Activated naive CD4-positive, alpha-beta T cell (primary cell): Measurements from ENCODE around the gene ZBTB8A.
"Not testable (repeated sequence)": the region's sequence is repeated elsewhere in the genome, so short reads cannot be mapped to it uniquely, and the experiment has no call there.

Experiments
- DNase-seq, 4 experiments: peaks; one replicate each; lab custom pipeline; 2025; lab: John Stamatoyannopoulos, UW

ZBTB8A gene

GRCh38 chr1:32538887-32539583, at the start of gene ZBTB8A:
ZBTB8A (plus strand) TSS chr1:32539427; CDS start chr1:32592932, 53,505 bp downstream.
- no peak for DNase-seq

GRCh38 chr1:32489774-32490454, 49.3 kb upstream of the ZBTB8A start:
- no peak for DNase-seq

GRCh38 chr1:32491386-32491785, 47.8 kb upstream of the ZBTB8A start:
- no peak for DNase-seq

- no peak for DNase-seq
Observed at GRCh38 chr1:32494196-32494595, 45.0 kb upstream of the ZBTB8A start.

GRCh38 chr1:32494711-32495337, 44.4 kb upstream of the ZBTB8A start:
- DNase-seq, result no peak

GRCh38 chr1:32496127-32496526, 43.1 kb upstream of the ZBTB8A start:
- DNase-seq, result no peak

GRCh38 chr1:32498751-32499150, 40.5 kb upstream of the ZBTB8A start:
- no peak for DNase-seq

- DNase-seq, result peak in 1 of 4 experiments; percentile 3
Observed at GRCh38 chr1:32500387-32501209, 38.6 kb upstream of the ZBTB8A start.

- no peak for DNase-seq
Observed at GRCh38 chr1:32501865-32502264, 37.4 kb upstream of the ZBTB8A start.

- DNase-seq, result no peak
Observed at GRCh38 chr1:32503153-32503552, 36.1 kb upstream of the ZBTB8A start.

- DNase-seq, result no peak
Observed at GRCh38 chr1:32507021-32507420, 32.2 kb upstream of the ZBTB8A start.

- no peak for DNase-seq
Observed at GRCh38 chr1:32508761-32509160, 30.5 kb upstream of the ZBTB8A start.

- no peak for DNase-seq
Observed at GRCh38 chr1:32509939-32510338, 29.3 kb upstream of the ZBTB8A start.

GRCh38 chr1:32516402-32516801, 22.8 kb upstream of the ZBTB8A start:
- no peak for DNase-seq

GRCh38 chr1:32518976-32519375, 20.3 kb upstream of the ZBTB8A start:
- DNase-seq, result no peak

- DNase-seq, result no peak
Observed at GRCh38 chr1:32521165-32521564, 18.1 kb upstream of the ZBTB8A start.

- no peak for DNase-seq
Observed at GRCh38 chr1:32525053-32525452, 14.2 kb upstream of the ZBTB8A start.

- DNase-seq, result no peak
Observed at GRCh38 chr1:32525661-32526444, 13.4 kb upstream of the ZBTB8A start.

- DNase-seq, result not testable (repeated sequence)
Observed at GRCh38 chr1:32528550-32528949, 10.7 kb upstream of the ZBTB8A start.

GRCh38 chr1:32533792-32534327, 5.4 kb upstream of the ZBTB8A start:
- no peak for DNase-seq

- no peak for DNase-seq
Observed at GRCh38 chr1:32536117-32536516, 3.1 kb upstream of the ZBTB8A start.
